Measurements from ENCODE around the gene HOXB9. TPM values are rescaled to one million over a fixed set of nuclear protein-coding genes. Genes with fewer than 3 reads are reported as not detected.

HOXB9 gene
- total RNA-seq, 1 experiment from 2014 or later, result 1.4 TPM

- no TSS peak for BruUV-seq (replicated peaks)
- CTCF ChIA-PET, result interaction anchor here (0.7 kb wide), 1 partner anchor 9 kb away, joined by 4 read pairs; no protein-coding TSS in a partner anchor
- POLR2A ChIA-PET, result no interaction called here
- Mint-ChIP-seq H3K27ac (ENCODE audit: low read depth, unreplicated experiment) (no peak overlapping the region), H3K4me1 (ENCODE audit: insufficient read depth, unreplicated experiment) (peaks cover 5% of the 10 kb centered on the region), H3K36me3 (ENCODE audit: insufficient read depth, unreplicated experiment) (no peaks in the 10 kb centered on the region), H3K4me3 (ENCODE audit: unreplicated experiment) (no peak overlapping the region), H3K27me3 (ENCODE audit: insufficient read depth, unreplicated experiment) (peaks cover 91% of the 10 kb centered on the region), H3K9me3 (ENCODE audit: unreplicated experiment) (no peaks in the 10 kb centered on the region)
- TF ChIP-seq CTCF (IDR thresholded peaks at IDR 0.05; ENCODE audit: unreplicated experiment), result no peak
- intact Hi-C loops (cut with micrococcal nuclease), result no loop called here
- no peak for DNase-seq (ENCODE audit: unreplicated experiment)
Measured at GRCh38 chr17:48603959-48604769, 22.0 kb downstream of the HOXB9 start.

GRCh38 chr17:48601539-48602425 is 24.4 kb downstream of the HOXB9 start:
- POLR2A ChIA-PET, result interaction anchor here (0.6 kb wide), 2 partner anchors 433 to 470 kb away, joined by 3 read pairs; no protein-coding TSS in a partner anchor

GRCh38 chr17:48601207-48601538 is 25.0 kb downstream of the HOXB9 start:
- H3K36me3 Mint-ChIP-seq (ENCODE audit: insufficient read depth, unreplicated experiment), result no peaks in the 10 kb centered on the region
- peaks cover 5% of the 10 kb centered on the region for H3K4me1 Mint-ChIP-seq (ENCODE audit: insufficient read depth, unreplicated experiment)
- DNase-seq (ENCODE audit: unreplicated experiment), result no peak
- no TSS peak for BruUV-seq (replicated peaks)
- no peak overlapping the region for H3K27ac Mint-ChIP-seq (ENCODE audit: low read depth, unreplicated experiment)
- H3K4me3 Mint-ChIP-seq (ENCODE audit: unreplicated experiment), result no peak overlapping the region
- TF ChIP-seq CTCF (IDR thresholded peaks at IDR 0.05; ENCODE audit: unreplicated experiment), result no peak
- POLR2A ChIA-PET, result interaction anchor here (0.6 kb wide), 1 partner anchor 470 kb away, joined by 3 read pairs; no protein-coding TSS in a partner anchor
- intact Hi-C loops (cut with micrococcal nuclease), result no loop called here
- CTCF ChIA-PET, result interaction anchor here (0.6 to 1.4 kb wide), 4 partner anchors 248 to 1069 kb away, joined by 3 to 5 read pairs (median 3); no protein-coding TSS in a partner anchor
- H3K27me3 Mint-ChIP-seq (ENCODE audit: insufficient read depth, unreplicated experiment), result peaks cover 86% of the 10 kb centered on the region
- H3K9me3 Mint-ChIP-seq (ENCODE audit: unreplicated experiment), result no peaks in the 10 kb centered on the region

More at GRCh38 chr17:48601539-48602425, 24.4 kb downstream of the HOXB9 start:
- no peak for DNase-seq (ENCODE audit: unreplicated experiment)
- CTCF ChIA-PET, result interaction anchor here (0.6 to 1.4 kb wide), 8 partner anchors 22 to 1070 kb away, joined by 3 to 5 read pairs (median 3); no protein-coding TSS in a partner anchor
- BruUV-seq (replicated peaks), result no TSS peak
- Mint-ChIP-seq H3K27ac (ENCODE audit: low read depth, unreplicated experiment) (no peak overlapping the region), H3K36me3 (ENCODE audit: insufficient read depth, unreplicated experiment) (no peaks in the 10 kb centered on the region), H3K4me3 (ENCODE audit: unreplicated experiment) (peak overlapping the region; percentile 23), H3K4me1 (ENCODE audit: insufficient read depth, unreplicated experiment) (peaks cover 5% of the 10 kb centered on the region), H3K27me3 (ENCODE audit: insufficient read depth, unreplicated experiment) (peaks cover 91% of the 10 kb centered on the region), H3K9me3 (ENCODE audit: unreplicated experiment) (no peaks in the 10 kb centered on the region)
- intact Hi-C loops (cut with micrococcal nuclease), result no loop called here
- no peak for TF ChIP-seq CTCF (IDR thresholded peaks at IDR 0.05; ENCODE audit: unreplicated experiment)

Measured in MCF 10A (cell line).